IMR-90 (cell line): Measurements from ENCODE around the gene RYR3. TPM values are rescaled to one million over a fixed set of nuclear protein-coding genes. Genes with fewer than 3 reads are reported as not detected.

Experiments
- ATAC-seq: fragments of 200-7000 bp; cut with Tn5 transposase; 2 replicates; pipeline ENCODE4 v1.9.1; 2020; ENCODE audit warnings: low read depth, mild to moderate bottlenecking, moderate library complexity
- BruUV-seq: library from RNA; stranded (reverse); fragments of 400-500 nt; replicated peaks from 2 replicates; lab custom pipeline; 2021; lab: Mats Ljungman, UMichigan
- CTCF ChIA-PET: fragments of 300-600 bp; formaldehyde crosslinking; extraction: SDS; loops from one replicate; lab custom pipeline; 2021; ENCODE audit warnings: antibody characterized with exemption; lab: Yijun Ruan, JAX
- POLR2A ChIA-PET: fragments of 300-600 bp; sonication (Branson Sonifier 250); formaldehyde crosslinking; loops from one replicate; lab custom pipeline; 2022; ENCODE audit warnings: antibody characterized with exemption; ENCODE audit not compliant: unreplicated experiment; lab: Charles Lee
- DNase-seq: peaks from one replicate; pipeline ENCODE4 v3.0.0; 2013
- H2AFZ ChIP-seq: replicated peaks from 2 replicates; pipeline ENCODE3; 2013; ENCODE audit warnings: low read length, mild to moderate bottlenecking; ENCODE audit not compliant: poor library complexity
- H2AK5ac ChIP-seq: 2 replicates; pipeline ENCODE4 v1.6.1; 2013; ENCODE audit warnings: low read depth, low read length, inconsistent platforms
- H2AK9ac ChIP-seq: replicated peaks from 2 replicates; pipeline ENCODE3; 2013; ENCODE audit warnings: mild to moderate bottlenecking, low read depth, low read length, moderate library complexity; ENCODE audit not compliant: poor library complexity
- H2BK120ac ChIP-seq: 2 replicates; pipeline ENCODE4 v1.6.1; 2013; ENCODE audit warnings: low read depth, low read length, inconsistent platforms
- H2BK15ac ChIP-seq: 3 replicates; pipeline ENCODE4 v1.6.1; 2013; ENCODE audit warnings: low read depth, low read length, inconsistent platforms
- H2BK20ac ChIP-seq: 2 replicates; pipeline ENCODE4 v1.6.1; 2013; ENCODE audit warnings: low read depth, mild to moderate bottlenecking, inconsistent platforms, low read length, moderate library complexity
- H2BK5ac ChIP-seq: 2 replicates; pipeline ENCODE4 v1.6.1; 2013; ENCODE audit warnings: mild to moderate bottlenecking, low read depth, low read length, inconsistent platforms; ENCODE audit not compliant: poor library complexity, severe bottlenecking
- H3K14ac ChIP-seq: replicated peaks from 2 replicates; pipeline ENCODE4 v1.6.1; 2013; ENCODE audit warnings: low read depth, low read length, inconsistent platforms
- H3K18ac ChIP-seq: 2 replicates; pipeline ENCODE4 v1.6.1; 2013; ENCODE audit warnings: low read depth, low read length, control low read depth
- H3K23ac ChIP-seq: 2 replicates; pipeline ENCODE4 v1.6.1; 2013; ENCODE audit warnings: low read depth, low read length, inconsistent platforms
- H3K27ac ChIP-seq: 2 replicates; pipeline ENCODE4 v1.5.1; 2013; ENCODE audit warnings: mild to moderate bottlenecking, control low read depth, low read length; ENCODE audit not compliant: insufficient read depth
- H3K27me3 ChIP-seq: 2 replicates; pipeline ENCODE4 v1.6.1; 2013; ENCODE audit warnings: low read length; ENCODE audit not compliant: control insufficient read depth, insufficient read depth
- H3K36me3 ChIP-seq: 2 replicates; pipeline ENCODE4 v1.6.1; 2013; ENCODE audit warnings: low read length, mixed read lengths; ENCODE audit not compliant: control insufficient read depth, insufficient read depth
- H3K4ac ChIP-seq: 2 replicates; pipeline ENCODE4 v1.6.1; 2013; ENCODE audit warnings: low read depth, low read length, inconsistent platforms
- H3K4me1 ChIP-seq: 2 replicates; pipeline ENCODE4 v1.6.1; 2013; ENCODE audit warnings: low read length, mixed read lengths; ENCODE audit not compliant: control insufficient read depth, insufficient read depth
- H3K4me2 ChIP-seq: 2 replicates; pipeline ENCODE4 v1.6.1; 2013; ENCODE audit warnings: low read depth, mild to moderate bottlenecking, control low read depth, low read length, moderate library complexity
- H3K4me3 ChIP-seq: 2 replicates; pipeline ENCODE4 v1.5.1; 2013; ENCODE audit warnings: low read depth, mild to moderate bottlenecking, control low read depth, low read length, moderate library complexity; ENCODE audit not compliant: insufficient read depth
- H3K56ac ChIP-seq: 2 replicates; pipeline ENCODE4 v1.6.1; 2013; ENCODE audit warnings: low read length, inconsistent platforms; ENCODE audit not compliant: insufficient read depth; ENCODE audit errors: extremely low read depth
- H3K79me1 ChIP-seq, 2 experiments: 2 replicates each; pipeline ENCODE4 v1.6.1; 2013; ENCODE audit warnings: low read length in 2 of 2, inconsistent platforms in 1 of 2, low read depth in 1 of 2
- H3K9ac ChIP-seq: 2 replicates; pipeline ENCODE4 v1.6.1; 2013; ENCODE audit warnings: low read depth, low read length, control low read depth
- H3K9me1 ChIP-seq: 2 replicates; pipeline ENCODE4 v1.6.1; 2013; ENCODE audit warnings: low read length, inconsistent platforms; ENCODE audit not compliant: insufficient read depth
- H3K9me3 ChIP-seq: 2 replicates; pipeline ENCODE4 v1.6.1; 2013; ENCODE audit warnings: low read length; ENCODE audit not compliant: control insufficient read depth, insufficient read depth
- H4K20me1 ChIP-seq: 2 replicates; pipeline ENCODE4 v1.6.1; 2013; ENCODE audit warnings: low read length, inconsistent platforms; ENCODE audit not compliant: insufficient read depth
- H4K5ac ChIP-seq: 2 replicates; pipeline ENCODE4 v1.6.1; 2013; ENCODE audit warnings: mild to moderate bottlenecking, low read depth, low read length, control low read depth
- H4K8ac ChIP-seq, 2 experiments: 2 replicates each; pipeline ENCODE4 v1.6.1; 2013; ENCODE audit warnings: low read depth in 2 of 2, low read length in 2 of 2, control low read depth in 1 of 2, inconsistent platforms in 1 of 2
- H4K91ac ChIP-seq: 2 replicates; pipeline ENCODE4 v1.6.1; 2013; ENCODE audit warnings: low read depth, low read length, inconsistent platforms; ENCODE audit not compliant: insufficient read depth
- BHLHE40 ChIP-seq: fragments of 150-350 bp; IDR thresholded peaks from 2 replicates; pipeline ENCODE4 v1.6.1; 2016; ENCODE audit warnings: mild to moderate bottlenecking, low read depth, low read length
- CEBPB ChIP-seq: IDR thresholded peaks from 2 replicates; pipeline ENCODE4 v1.6.1; 2012; ENCODE audit warnings: low read depth, low read length, improper control_type of control experiment
- MXI1 ChIP-seq: IDR thresholded peaks from 2 replicates; pipeline ENCODE4 v1.6.1; 2012; ENCODE audit warnings: low read depth, mild to moderate bottlenecking, low read length, moderate library complexity, borderline replicate concordance
- NFE2L2 ChIP-seq: fragments of 150-350 bp; IDR thresholded peaks from 2 replicates; pipeline ENCODE4 v1.6.1; 2016; ENCODE audit warnings: low read depth, mild to moderate bottlenecking, low read length
- RFX5 ChIP-seq: IDR thresholded peaks from 2 replicates; pipeline ENCODE4 v1.8.0; 2012; ENCODE audit warnings: low read depth, mild to moderate bottlenecking, low read length, moderate library complexity
- SMC3 ChIP-seq: fragments of 150-350 bp; IDR thresholded peaks from 2 replicates; pipeline ENCODE4 v1.6.1; 2016; ENCODE audit warnings: low read depth, mild to moderate bottlenecking, antibody characterized with exemption, low read length, moderate library complexity
- WGBS, 2 experiments: methylation state at CpG; one replicate each; pipeline versions ENCODE4 v1.1.5 to v1.1.7; 2013; ENCODE audit warnings: missing lambda C conversion rate in 2 of 2; ENCODE audit not compliant: insufficient read length in 1 of 2; ENCODE audit errors: extremely low coverage in 2 of 2; 5-methylcytosine and 5-hydroxymethylcytosine counted together
- dilution Hi-C: fragments of 300-500 bp; cut with HindIII; formaldehyde crosslinking; loops from one replicate; pipeline ENCODE4 v1.14.3; 2018; ENCODE audit warnings: low sequenced_read_pairs; ENCODE audit not compliant: unreplicated experiment
- in situ Hi-C: fragments of 300-500 bp; cut with MboI; formaldehyde crosslinking; loops from 3 replicates; pipeline ENCODE4 v1.14.3; 2019; ENCODE audit warnings: low sequenced_read_pairs, inconsistent platforms, mixed read lengths
- intact Hi-C: fragments of 100-400 bp; cut with micrococcal nuclease; formaldehyde crosslinking; loops from 2 replicates; pipeline ENCODE4 v1.10.0; 2022
- polyA plus RNA-seq, 3 experiments: library from polyadenylated mRNA; depleted of rRNA; stranded (reverse); fragments of >200 nt; gene quantifications; 2 replicates each; pipeline ENCODE4 v1.2.3, GENCODE V29; 2012; ENCODE audit warnings: low replicate concordance in 1 of 3
- total RNA-seq: library from RNA; depleted of rRNA; stranded (reverse); fragments of >200 nt; gene quantifications from 2 replicates; pipeline ENCODE4 v1.2.3, GENCODE V29; 2012
- TF ChIP-seq, protein P1 (sequence below): conservative IDR thresholded peaks from 2 replicates; pipeline ENCODE4 v1.5.1; 2012; ENCODE audit warnings: mild to moderate bottlenecking, low read depth, low read length, improper control_type of control experiment

RYR3 gene
- total and polyA plus RNA-seq, 2 of the 4 experiments (the other 2 are of a cell fraction): 0.18 TPM; not detected in 1

DNA sequence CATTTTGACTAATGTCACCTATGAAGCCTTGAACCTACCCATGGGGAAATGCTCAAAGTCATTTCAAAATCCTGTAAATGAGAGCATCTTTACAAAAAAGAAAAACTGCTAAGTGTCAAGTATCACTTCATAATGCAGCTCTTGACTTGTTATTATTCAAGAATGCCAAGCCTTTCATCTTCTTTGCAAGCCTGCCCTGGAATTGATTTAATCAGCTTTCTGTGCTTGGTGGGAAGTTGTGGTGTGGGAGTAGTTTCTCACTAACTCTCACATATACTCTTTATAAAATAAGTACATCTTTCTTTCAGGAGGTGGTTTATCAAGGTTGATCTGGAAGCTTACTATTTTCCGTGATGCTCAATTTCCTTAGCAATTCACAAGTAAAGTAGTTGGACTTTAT lies 43.6 kb downstream of the RYR3 start:
- H4K5ac ChIP-seq: no peak overlapping the region
- H3K4me1 ChIP-seq: no peaks in the 10 kb centered on the region
- H4K91ac ChIP-seq: no peak overlapping the region
- H3K56ac ChIP-seq: no peak overlapping the region
- H4K8ac ChIP-seq: no peak overlapping the region
- no peak overlapping the region for H2AFZ ChIP-seq
- no peak overlapping the region for H3K4me2 ChIP-seq
- TF ChIP-seq BHLHE40 (no peak), NFE2L2 (no peak), SMC3 (no peak), RFX5 (no peak), MXI1 (no peak), CEBPB (no peak)
- TF ChIP-seq, protein P1, sequence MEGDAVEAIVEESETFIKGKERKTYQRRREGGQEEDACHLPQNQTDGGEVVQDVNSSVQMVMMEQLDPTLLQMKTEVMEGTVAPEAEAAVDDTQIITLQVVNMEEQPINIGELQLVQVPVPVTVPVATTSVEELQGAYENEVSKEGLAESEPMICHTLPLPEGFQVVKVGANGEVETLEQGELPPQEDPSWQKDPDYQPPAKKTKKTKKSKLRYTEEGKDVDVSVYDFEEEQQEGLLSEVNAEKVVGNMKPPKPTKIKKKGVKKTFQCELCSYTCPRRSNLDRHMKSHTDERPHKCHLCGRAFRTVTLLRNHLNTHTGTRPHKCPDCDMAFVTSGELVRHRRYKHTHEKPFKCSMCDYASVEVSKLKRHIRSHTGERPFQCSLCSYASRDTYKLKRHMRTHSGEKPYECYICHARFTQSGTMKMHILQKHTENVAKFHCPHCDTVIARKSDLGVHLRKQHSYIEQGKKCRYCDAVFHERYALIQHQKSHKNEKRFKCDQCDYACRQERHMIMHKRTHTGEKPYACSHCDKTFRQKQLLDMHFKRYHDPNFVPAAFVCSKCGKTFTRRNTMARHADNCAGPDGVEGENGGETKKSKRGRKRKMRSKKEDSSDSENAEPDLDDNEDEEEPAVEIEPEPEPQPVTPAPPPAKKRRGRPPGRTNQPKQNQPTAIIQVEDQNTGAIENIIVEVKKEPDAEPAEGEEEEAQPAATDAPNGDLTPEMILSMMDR: no peak
- H4K20me1 ChIP-seq: no peaks in the 10 kb centered on the region
- ChIA-PET POLR2A (no interaction called here), CTCF (no interaction called here)
- no peak overlapping the region for H3K23ac ChIP-seq
- DNase-seq (no peak), ATAC-seq (no peak)
- no peak overlapping the region for H3K9ac ChIP-seq
- dilution Hi-C loops: no loop called here
- H2BK5ac ChIP-seq: no peak overlapping the region
- in situ Hi-C loops: no loop called here
- no CpG with 5 or more reads among the region's 1 CpG for WGBS, 2 experiments
- no peaks in the 10 kb centered on the region for H3K79me1 ChIP-seq
- BruUV-seq: no TSS peak
- no peak overlapping the region for H3K4ac ChIP-seq
- H3K36me3 ChIP-seq: no peaks in the 10 kb centered on the region
- H3K27ac ChIP-seq: no peak overlapping the region
- no peak overlapping the region for H2BK20ac ChIP-seq
- H2BK15ac ChIP-seq: no peak overlapping the region
- H3K18ac ChIP-seq: no peak overlapping the region
- H2AK9ac ChIP-seq: no peak overlapping the region
- no peak overlapping the region for H3K14ac ChIP-seq
- no peak overlapping the region for H2AK5ac ChIP-seq
- H3K4me3 ChIP-seq: no peak overlapping the region
- H3K9me1 ChIP-seq: no peaks in the 10 kb centered on the region
- H3K27me3 ChIP-seq: no peaks in the 10 kb centered on the region
- no peak overlapping the region for H2BK120ac ChIP-seq
- no peaks in the 10 kb centered on the region for H3K9me3 ChIP-seq
- intact Hi-C loops: no loop called here
